ENCODE results near the gene SCN1B. TPM values are rescaled to one million over a fixed set of nuclear protein-coding genes. Genes with fewer than 3 reads are reported as not detected.

Gene SCN1B
- total and polyA plus RNA-seq, 8 donors = 0.82 to 9.7 (median 1.1) TPM

DNA sequence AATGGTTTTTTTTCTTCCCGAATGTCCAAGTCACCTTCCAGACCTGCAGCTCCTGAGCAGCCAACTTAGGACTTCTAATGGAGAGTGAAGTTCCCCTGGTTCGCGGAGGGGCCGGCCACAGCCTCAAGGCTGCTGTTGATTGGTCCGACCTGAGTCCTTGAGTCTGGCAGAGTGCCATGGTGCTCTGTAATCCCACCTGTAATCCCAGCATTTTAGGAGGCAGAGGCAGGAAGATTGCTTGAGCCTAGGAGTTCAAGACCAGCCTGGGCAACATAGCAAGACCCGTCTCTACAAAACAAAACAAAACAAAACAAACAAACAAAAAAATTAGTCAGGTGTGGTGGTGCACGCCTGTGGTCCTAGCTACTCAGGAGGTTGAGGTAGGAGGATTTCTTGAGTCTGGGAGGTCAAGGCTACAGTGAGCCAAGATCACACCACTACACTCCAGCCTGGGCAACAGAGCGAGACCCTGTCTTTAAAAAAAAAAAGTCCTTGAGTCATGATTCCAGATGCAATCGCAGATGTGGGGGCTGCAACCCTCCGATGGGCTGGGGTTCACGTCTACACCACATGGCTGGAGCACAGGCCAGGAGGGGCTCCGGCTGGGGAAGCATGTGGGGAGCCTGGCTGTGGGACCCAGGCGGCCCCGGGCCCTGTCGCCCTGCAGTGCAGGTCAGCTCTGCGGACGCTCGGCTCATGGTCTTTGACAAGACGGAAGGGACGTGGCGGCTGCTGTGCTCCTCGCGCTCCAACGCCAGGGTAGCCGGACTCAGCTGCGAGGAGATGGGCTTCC, 28.9 kb downstream of the SCN1B start:
- Histone ChIP-seq H3K36me3 (no peaks in the 10 kb centered on the region), H3K9me3 (no peaks in the 10 kb centered on the region), H3K27me3 (peaks cover 0 to 7% of the 10 kb centered on the region in 2 donors), H3K27ac (no peak overlapping the region), H3K4me1 (no peaks in the 10 kb centered on the region), H3K4me3 (no peak overlapping the region)
- ATAC-seq = no peak
- DNase-seq = peak in 1 of 4 donors; percentile 79
- TF ChIP-seq, protein P1, sequence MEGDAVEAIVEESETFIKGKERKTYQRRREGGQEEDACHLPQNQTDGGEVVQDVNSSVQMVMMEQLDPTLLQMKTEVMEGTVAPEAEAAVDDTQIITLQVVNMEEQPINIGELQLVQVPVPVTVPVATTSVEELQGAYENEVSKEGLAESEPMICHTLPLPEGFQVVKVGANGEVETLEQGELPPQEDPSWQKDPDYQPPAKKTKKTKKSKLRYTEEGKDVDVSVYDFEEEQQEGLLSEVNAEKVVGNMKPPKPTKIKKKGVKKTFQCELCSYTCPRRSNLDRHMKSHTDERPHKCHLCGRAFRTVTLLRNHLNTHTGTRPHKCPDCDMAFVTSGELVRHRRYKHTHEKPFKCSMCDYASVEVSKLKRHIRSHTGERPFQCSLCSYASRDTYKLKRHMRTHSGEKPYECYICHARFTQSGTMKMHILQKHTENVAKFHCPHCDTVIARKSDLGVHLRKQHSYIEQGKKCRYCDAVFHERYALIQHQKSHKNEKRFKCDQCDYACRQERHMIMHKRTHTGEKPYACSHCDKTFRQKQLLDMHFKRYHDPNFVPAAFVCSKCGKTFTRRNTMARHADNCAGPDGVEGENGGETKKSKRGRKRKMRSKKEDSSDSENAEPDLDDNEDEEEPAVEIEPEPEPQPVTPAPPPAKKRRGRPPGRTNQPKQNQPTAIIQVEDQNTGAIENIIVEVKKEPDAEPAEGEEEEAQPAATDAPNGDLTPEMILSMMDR (IDR thresholded peaks at IDR 0.05) = no peak
- intact Hi-C loops (cut with DNase I) = no loop called here

DNA sequence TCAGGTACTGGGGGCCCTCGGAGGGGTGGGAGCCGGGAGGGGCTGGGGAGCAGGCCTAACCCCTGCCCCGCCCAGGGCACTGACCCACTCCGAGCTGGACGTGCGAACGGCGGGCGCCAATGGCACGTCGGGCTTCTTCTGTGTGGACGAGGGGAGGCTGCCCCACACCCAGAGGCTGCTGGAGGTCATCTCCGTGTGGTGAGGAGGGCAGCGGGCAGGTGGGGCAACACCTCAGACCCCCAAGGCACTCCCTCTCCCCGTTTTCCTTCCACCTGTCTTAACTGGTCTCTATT, 29.5 kb downstream of the SCN1B start:
- DNase-seq = peak in 1 of 4 donors; percentile 73
- H3K4me3 ChIP-seq = no peak overlapping the region
- intact Hi-C loops (cut with DNase I) = loop anchor here in 1 of 2 donors (10.0 kb wide), 1 partner anchor 75 kb away; the partner anchor contains the start of genes FXYD1 and LGI4
- peaks cover 0 to 7% of the 10 kb centered on the region in 2 donors for H3K27me3 ChIP-seq
- no peaks in the 10 kb centered on the region for H3K4me1 ChIP-seq
- no peaks in the 10 kb centered on the region for H3K9me3 ChIP-seq
- H3K36me3 ChIP-seq = no peaks in the 10 kb centered on the region
- TF ChIP-seq, protein P1 (IDR thresholded peaks at IDR 0.05) = no peak
- no peak overlapping the region for H3K27ac ChIP-seq
- ATAC-seq = no peak

- no peak overlapping the region for H3K4me3 ChIP-seq
- no peaks in the 10 kb centered on the region for H3K9me3 ChIP-seq
- peaks cover 0 to 7% of the 10 kb centered on the region in 2 donors for H3K27me3 ChIP-seq
- intact Hi-C loops (cut with DNase I) = loop anchor here in 1 of 2 donors (10.0 kb wide), 1 partner anchor 74 kb away; the partner anchor contains the start of genes FXYD1 and LGI4
- no peaks in the 10 kb centered on the region for H3K36me3 ChIP-seq
- ATAC-seq = no peak
- DNase-seq = peak in 1 of 4 donors; percentile 68
- TF ChIP-seq, protein P1 (IDR thresholded peaks at IDR 0.05) = no peak
- no peak overlapping the region for H3K27ac ChIP-seq
- H3K4me1 ChIP-seq = no peaks in the 10 kb centered on the region
Measured at GRCh38 chr19:35060160-35060855, 30.0 kb downstream of the SCN1B start.

- Histone ChIP-seq H3K36me3 (no peaks in the 10 kb centered on the region), H3K4me1 (no peaks in the 10 kb centered on the region), H3K27me3 (no peaks in the 10 kb centered on the region), H3K27ac (no peak overlapping the region), H3K4me3 (no peak overlapping the region), H3K9me3 (no peaks in the 10 kb centered on the region)
- no peak for DNase-seq
- no peak for ATAC-seq
- TF ChIP-seq, protein P1 (IDR thresholded peaks at IDR 0.05) = no peak
- intact Hi-C loops (cut with DNase I) = loop anchor here in 1 of 2 donors (10.0 kb wide), 1 partner anchor 73 kb away; the partner anchor contains the start of genes FXYD1 and LGI4
Measured at GRCh38 chr19:35061583-35062373, 31.5 kb downstream of the SCN1B start.
